CD14-positive monocyte (primary cell): ENCODE results near the gene SEMA3D. TPM values are rescaled to one million over a fixed set of nuclear protein-coding genes. Genes with fewer than 3 reads are reported as not detected.

Experiments
- DNase-seq, 3 donors: peaks; one replicate each; pipeline ENCODE4 v3.0.0-alpha.2; 2011 to 2022
- H2AFZ ChIP-seq: 2 replicates; pipeline ENCODE4 v1.6.0; 2012; ENCODE audit warnings: mild to moderate bottlenecking, low read depth, low read length, inconsistent platforms; ENCODE audit not compliant: insufficient read depth, poor library complexity, severe bottlenecking
- H3K27ac ChIP-seq, 2 donors: 1 replicate in 1 of 2; 2 replicates in 1 of 2; pipeline ENCODE4 v1.5.1; 2012 to 2013; ENCODE audit warnings: low read length in 2 of 2, control low read depth in 1 of 2, inconsistent platforms in 1 of 2, low read depth in 1 of 2, mild to moderate bottlenecking in 1 of 2
- H3K27me3 ChIP-seq, 2 donors: one replicate each; pipeline versions ENCODE4 v1.6.0 to v1.6.1; 2011 to 2013; ENCODE audit warnings: low read length in 2 of 2; ENCODE audit not compliant: control insufficient read depth in 2 of 2, insufficient read depth in 2 of 2
- H3K36me3 ChIP-seq, 2 donors: replicated peaks in 1 of 2; 1 replicate in 1 of 2; 2 replicates in 1 of 2; pipeline versions ENCODE4 v1.5.1 to v1.6.1; 2012 to 2013; ENCODE audit warnings: low read length in 2 of 2, control low read depth in 1 of 2, inconsistent platforms in 1 of 2, mild to moderate bottlenecking in 1 of 2; ENCODE audit not compliant: insufficient read depth in 2 of 2, control insufficient read depth in 1 of 2
- H3K4me1 ChIP-seq, 2 donors: 1 replicate in 1 of 2; 2 replicates in 1 of 2; pipeline versions ENCODE4 v1.5.1 to v1.6.1; 2012 to 2013; ENCODE audit warnings: low read length in 2 of 2, control low read depth in 1 of 2, inconsistent platforms in 1 of 2, mild to moderate bottlenecking in 1 of 2, moderate library complexity in 1 of 2; ENCODE audit not compliant: insufficient read depth in 2 of 2, control insufficient read depth in 1 of 2
- H3K4me2 ChIP-seq: replicated peaks from 2 replicates; pipeline ENCODE3; 2012; ENCODE audit warnings: low read length, moderate library complexity, mild to moderate bottlenecking; ENCODE audit not compliant: poor library complexity, severe bottlenecking; ENCODE audit errors: extremely low read depth
- H3K4me3 ChIP-seq, 3 experiments: fragments of 200-600 bp in 1 of 3; sonication (generic) in 1 of 3; replicated peaks in 1 of 3; 1 replicate in 2 of 3; 2 replicates in 1 of 3; pipeline ENCODE4 v1.5.1; 2011 to 2013; ENCODE audit warnings: low read length in 3 of 3, mild to moderate bottlenecking in 3 of 3, control low read depth in 2 of 3, low read depth in 2 of 3, inconsistent platforms in 1 of 3, moderate library complexity in 1 of 3
- H3K79me2 ChIP-seq: 2 replicates; pipeline ENCODE4 v1.6.0; 2012; ENCODE audit warnings: mild to moderate bottlenecking, control low read depth, inconsistent platforms, low read length, moderate library complexity; ENCODE audit not compliant: insufficient read depth
- H3K9ac ChIP-seq: 2 replicates; pipeline ENCODE4 v1.6.0; 2017; ENCODE audit warnings: low read length, mild to moderate bottlenecking; ENCODE audit not compliant: insufficient read depth, poor library complexity, severe bottlenecking
- H3K9me3 ChIP-seq, 2 donors: replicated peaks in 1 of 2; 1 replicate in 1 of 2; 2 replicates in 1 of 2; pipeline versions ENCODE4 v1.5.1 to v1.6.1; 2012 to 2013; ENCODE audit warnings: low read length in 2 of 2, control low read depth in 1 of 2; ENCODE audit not compliant: control insufficient read depth in 1 of 2, insufficient read depth in 1 of 2
- H4K20me1 ChIP-seq: 2 replicates; pipeline ENCODE4 v1.6.0; 2012; ENCODE audit warnings: mild to moderate bottlenecking, low read length, control low read depth, moderate library complexity; ENCODE audit not compliant: insufficient read depth
- H3K27ac Mint-ChIP-seq, 7 donors: one replicate each; pipeline ENCODE4 v1.8.0; 2020; ENCODE audit warnings: mild to moderate bottlenecking in 7 of 7, mixed read lengths in 7 of 7, moderate library complexity in 6 of 7, inconsistent platforms in 2 of 7
- H3K27me3 Mint-ChIP-seq, 3 donors: one replicate each; pipeline ENCODE4 v1.8.0; 2021 to 2022; ENCODE audit warnings: low read depth in 3 of 3, mild to moderate bottlenecking in 3 of 3, mixed read lengths in 3 of 3, moderate library complexity in 3 of 3, inconsistent platforms in 1 of 3
- H3K36me3 Mint-ChIP-seq, 2 donors: one replicate each; pipeline ENCODE4 v1.8.0; 2020; ENCODE audit warnings: mixed read lengths in 2 of 2, inconsistent platforms in 1 of 2, mild to moderate bottlenecking in 1 of 2
- H3K4me1 Mint-ChIP-seq: one replicate; pipeline ENCODE4 v1.8.0; 2020; ENCODE audit warnings: mild to moderate bottlenecking, mixed read lengths
- H3K4me3 Mint-ChIP-seq, 2 donors: one replicate each; pipeline ENCODE4 v1.8.0; 2020; ENCODE audit warnings: mild to moderate bottlenecking in 2 of 2, mixed read lengths in 2 of 2, moderate library complexity in 1 of 2
- H3K9me3 Mint-ChIP-seq, 7 donors: one replicate each; pipeline ENCODE4 v1.8.0; 2020 to 2022; ENCODE audit warnings: mixed read lengths in 7 of 7, mild to moderate bottlenecking in 6 of 7, moderate library complexity in 6 of 7, inconsistent platforms in 2 of 7
- CTCF ChIP-seq: fragments of 200-600 bp; IDR thresholded peaks from one replicate; pipeline ENCODE4 v1.8.0; 2022; ENCODE audit warnings: antibody characterized with exemption, mild to moderate bottlenecking
- WGBS: methylation state at CpG from one replicate; pipeline ENCODE4 v1.1.5; 2013; ENCODE audit warnings: missing lambda C conversion rate; ENCODE audit not compliant: insufficient coverage; 5-methylcytosine and 5-hydroxymethylcytosine counted together
- intact Hi-C, 2 donors: fragments of 100-400 bp; cut with micrococcal nuclease; formaldehyde crosslinking; loops; one replicate each; pipeline versions ENCODE4 v1.15.0 to v1.15.1; 2023
- polyA plus RNA-seq, 3 donors: library from polyadenylated mRNA; depleted of rRNA in 1 of 3; unstranded in 2 of 3; stranded (reverse) in 1 of 3; fragments of 300-500 nt in 2 of 3; fragments of >200 nt in 1 of 3; fragmentation: Illumina TruSeq in 2 of 3; gene quantifications; 1 replicate in 2 of 3; 2 replicates in 1 of 3; pipeline ENCODE4 v1.2.3, GENCODE V29; 2012 to 2021

The SEMA3D gene
- polyA plus RNA-seq, 3 donors, result not detected

DNA sequence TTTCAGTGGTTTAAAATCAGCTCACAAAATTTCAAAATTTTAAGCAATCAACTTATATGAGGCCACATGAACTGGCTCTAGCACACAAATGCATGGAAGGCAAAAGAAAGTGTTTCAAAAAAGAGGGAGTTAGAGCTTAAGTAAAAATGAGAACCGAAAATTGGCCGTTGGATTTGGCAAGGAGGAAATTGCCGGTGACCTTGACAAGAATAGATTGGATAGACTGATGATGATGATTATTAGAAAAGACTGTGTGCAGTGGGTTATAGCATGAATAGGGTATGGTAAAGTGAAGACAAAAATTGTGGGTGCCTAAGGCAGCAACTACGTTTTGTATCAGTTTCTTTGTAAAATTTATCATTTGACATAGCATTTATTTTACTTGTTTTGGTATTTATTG lies 175.7 kb downstream of the SEMA3D start:
- no peaks in the 10 kb centered on the region for H3K36me3 Mint-ChIP-seq

GRCh38 chr7:85010306-85010705 lies 176.6 kb downstream of the SEMA3D start:
- Histone ChIP-seq H3K9ac (no peak overlapping the region), H3K4me1 (no peaks in the 10 kb centered on the region), H3K4me2 (no peak overlapping the region), H4K20me1 (no peaks in the 10 kb centered on the region), H3K27me3 (no peaks in the 10 kb centered on the region), H3K9me3 (no peaks in the 10 kb centered on the region), H2AFZ (no peak overlapping the region), H3K36me3 (no peaks in the 10 kb centered on the region), H3K79me2 (no peaks in the 10 kb centered on the region), H3K4me3 (no peak overlapping the region), H3K27ac (no peak overlapping the region)
- Mint-ChIP-seq H3K27ac (no peak overlapping the region), H3K27me3 (no peaks in the 10 kb centered on the region), H3K36me3 (no peaks in the 10 kb centered on the region), H3K4me3 (no peak overlapping the region), H3K4me1 (peaks cover 2% of the 10 kb centered on the region), H3K9me3 (no peaks in the 10 kb centered on the region)
- TF ChIP-seq CTCF, result no peak
- intact Hi-C loops, result no loop called here
- no peak for DNase-seq

More for the DNA sequence above, 175.7 kb downstream of the SEMA3D start:
- no peak overlapping the region for H2AFZ ChIP-seq
- no peaks in the 10 kb centered on the region for H3K36me3 ChIP-seq
- no peak for TF ChIP-seq CTCF
- Mint-ChIP-seq H3K9me3 (no peaks in the 10 kb centered on the region), H3K4me3 (no peak overlapping the region), H3K4me1 (peaks cover 2% of the 10 kb centered on the region), H3K27ac (no peak overlapping the region), H3K27me3 (no peaks in the 10 kb centered on the region)
- no peaks in the 10 kb centered on the region for H3K4me1 ChIP-seq
- no peak overlapping the region for H3K9ac ChIP-seq
- H4K20me1 ChIP-seq, result no peaks in the 10 kb centered on the region
- H3K4me2 ChIP-seq, result no peak overlapping the region
- WGBS, result 63% methylated on average over 3 of the region's 4 CpGs
- no peaks in the 10 kb centered on the region for H3K27me3 ChIP-seq
- no peaks in the 10 kb centered on the region for H3K9me3 ChIP-seq
- intact Hi-C loops, result no loop called here
- no peak overlapping the region for H3K4me3 ChIP-seq
- H3K79me2 ChIP-seq, result no peaks in the 10 kb centered on the region
- H3K27ac ChIP-seq, result no peak overlapping the region
- DNase-seq, result no peak
